HFF-Myc (cell line): ENCODE data around the gene ASIC5.
A peak's percentile ranks its signal among the peaks of the same experiment; 100 is the strongest.

Source experiments
- DNase-seq: peaks from one replicate; pipeline ENCODE4 v3.0.0-alpha.2; 2011; ENCODE audit warnings: low read depth; ENCODE audit errors: extremely low read depth
- H3K4me3 ChIP-seq: replicated peaks from 2 replicates; pipeline ENCODE4 v1.5.1; 2011; ENCODE audit warnings: low read depth, mild to moderate bottlenecking, control low read depth, low read length
- CTCF ChIP-seq: IDR thresholded peaks from 2 replicates; pipeline ENCODE4 v1.5.1; 2012; ENCODE audit warnings: mild to moderate bottlenecking, low read depth, low read length, control low read depth; ENCODE audit errors: missing control alignments

The ASIC5 gene

GRCh38 chr4:155811083-155811482 is 55.0 kb downstream of the ASIC5 start:
- no peak for DNase-seq
- TF ChIP-seq CTCF: no peak

DNA sequence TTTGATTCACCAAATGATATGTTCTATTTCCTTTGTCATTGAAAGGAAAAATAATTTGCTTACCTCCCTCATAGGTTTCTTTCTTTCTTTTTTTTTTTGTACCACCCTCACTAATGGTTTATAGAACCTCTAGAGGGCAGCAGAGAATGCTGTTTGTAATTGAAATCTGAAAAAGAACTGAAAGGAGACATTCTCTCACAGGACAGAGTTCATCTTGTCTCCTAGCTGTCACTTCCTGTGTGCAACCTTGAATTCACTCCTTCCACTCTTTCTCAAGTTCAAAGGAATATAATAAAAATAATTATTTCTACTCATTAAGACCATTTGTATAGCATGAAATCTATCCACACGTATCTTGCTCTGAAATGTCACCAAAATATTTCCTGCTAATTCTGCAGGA is 56.2 kb downstream of the ASIC5 start:
- peak; percentile 44 for TF ChIP-seq CTCF
- H3K4me3 ChIP-seq: no peak overlapping the region
- DNase-seq: peak; percentile 77

More at GRCh38 chr4:155811083-155811482, 55.0 kb downstream of the ASIC5 start:
- H3K4me3 ChIP-seq: no peak overlapping the region

DNA sequence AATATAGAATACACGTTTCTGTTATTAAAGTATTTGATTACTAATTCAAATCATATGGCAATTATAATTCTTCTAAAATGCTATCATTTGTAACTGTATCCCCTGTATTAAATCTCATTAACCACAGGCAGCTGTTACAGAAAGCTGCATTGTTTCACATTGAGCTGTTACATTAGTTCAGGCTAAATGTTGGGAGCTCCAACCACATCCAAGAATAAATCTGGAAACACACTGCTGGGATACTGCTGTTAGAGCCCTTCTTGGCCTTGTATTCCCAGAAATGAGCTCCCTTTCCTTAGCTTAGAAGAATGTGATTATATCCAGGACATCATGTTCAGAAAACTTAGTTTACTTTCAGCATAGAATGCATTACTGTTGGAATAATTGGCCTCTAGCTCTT is 59.1 kb downstream of the ASIC5 start:
- H3K4me3 ChIP-seq: no peak overlapping the region
- DNase-seq: peak; percentile 15
- no peak for TF ChIP-seq CTCF

- no peak overlapping the region for H3K4me3 ChIP-seq
- TF ChIP-seq CTCF: no peak
Measured at GRCh38 chr4:155805016-155805415, 61.1 kb downstream of the ASIC5 start.

GRCh38 chr4:155802190-155802959 is 63.7 kb downstream of the ASIC5 start:
- TF ChIP-seq CTCF: no peak
- DNase-seq: no peak
- no peak overlapping the region for H3K4me3 ChIP-seq

More at GRCh38 chr4:155805016-155805415, 61.1 kb downstream of the ASIC5 start:
- DNase-seq: no peak

- no peak for TF ChIP-seq CTCF
Measured at GRCh38 chr4:155800685-155801343, 65.3 kb downstream of the ASIC5 start.

More at GRCh38 chr4:155800685-155801343, 65.3 kb downstream of the ASIC5 start:
- no peak for DNase-seq
- no peak overlapping the region for H3K4me3 ChIP-seq
